Gastrocnemius medialis (tissue), 4 donors: ENCODE data around the gene DARS1.

Experiments used
- POLR2A ChIP-seq, 2 donors: fragments of 450-650 bp; IDR thresholded peaks; one replicate each; pipeline ENCODE4 v1.6.1; 2017; ENCODE audit warnings: antibody characterized with exemption in 2 of 2, mild to moderate bottlenecking in 2 of 2, moderate library complexity in 2 of 2
- TF ChIP-seq, protein P1 (sequence below), 5 experiments: fragments of 450-650 bp in 3 of 5; fragments of 200-600 bp in 2 of 5; sonication (generic) in 2 of 5; IDR thresholded peaks in 4 of 5; conservative IDR thresholded peaks in 1 of 5; 1 replicate in 4 of 5; 2 replicates in 1 of 5; pipeline ENCODE4 v1.5.1; 2016 to 2019; ENCODE audit warnings: antibody characterized with exemption in 5 of 5, mild to moderate bottlenecking in 3 of 5, moderate library complexity in 3 of 5

DNA sequence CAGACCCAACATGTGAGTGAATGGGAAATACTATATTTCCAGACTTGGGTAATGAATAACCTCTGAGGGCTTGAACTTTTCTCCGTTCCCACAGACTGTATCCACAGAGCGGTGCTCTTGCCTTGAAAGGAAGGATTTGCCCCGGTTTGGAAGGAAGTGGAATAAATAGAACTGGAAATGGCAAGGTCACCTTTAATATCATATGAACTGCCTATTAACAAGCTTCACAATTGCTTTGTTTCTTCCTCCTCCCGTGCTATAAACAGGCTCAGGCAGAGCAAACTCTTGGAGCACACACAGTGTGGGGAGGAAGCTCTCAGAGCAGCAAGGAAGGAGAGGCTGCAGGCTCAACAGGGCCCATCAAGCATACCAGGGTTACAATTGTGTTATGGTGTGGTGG is 28.5 kb upstream of the DARS1 start:
- TF ChIP-seq, protein P1, sequence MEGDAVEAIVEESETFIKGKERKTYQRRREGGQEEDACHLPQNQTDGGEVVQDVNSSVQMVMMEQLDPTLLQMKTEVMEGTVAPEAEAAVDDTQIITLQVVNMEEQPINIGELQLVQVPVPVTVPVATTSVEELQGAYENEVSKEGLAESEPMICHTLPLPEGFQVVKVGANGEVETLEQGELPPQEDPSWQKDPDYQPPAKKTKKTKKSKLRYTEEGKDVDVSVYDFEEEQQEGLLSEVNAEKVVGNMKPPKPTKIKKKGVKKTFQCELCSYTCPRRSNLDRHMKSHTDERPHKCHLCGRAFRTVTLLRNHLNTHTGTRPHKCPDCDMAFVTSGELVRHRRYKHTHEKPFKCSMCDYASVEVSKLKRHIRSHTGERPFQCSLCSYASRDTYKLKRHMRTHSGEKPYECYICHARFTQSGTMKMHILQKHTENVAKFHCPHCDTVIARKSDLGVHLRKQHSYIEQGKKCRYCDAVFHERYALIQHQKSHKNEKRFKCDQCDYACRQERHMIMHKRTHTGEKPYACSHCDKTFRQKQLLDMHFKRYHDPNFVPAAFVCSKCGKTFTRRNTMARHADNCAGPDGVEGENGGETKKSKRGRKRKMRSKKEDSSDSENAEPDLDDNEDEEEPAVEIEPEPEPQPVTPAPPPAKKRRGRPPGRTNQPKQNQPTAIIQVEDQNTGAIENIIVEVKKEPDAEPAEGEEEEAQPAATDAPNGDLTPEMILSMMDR (IDR thresholded peaks at IDR 0.05 in 4 of 5, conservative IDR thresholded peaks at IDR 0.05 in 1 of 5): no peak
- TF ChIP-seq POLR2A (IDR thresholded peaks at IDR 0.05): no peak
